Fibroblast of lung (primary cell): ENCODE results near the gene CDKAL1. TPM values are rescaled to one million over a fixed set of nuclear protein-coding genes. Genes with fewer than 3 reads are reported as not detected.

Experiments used
- DNase-seq, 2 donors: peaks; one replicate each; pipeline versions ENCODE4 v3.0.0 to v3.0.0-alpha.2; 2010; ENCODE audit warnings: low read depth in 2 of 2
- H2AFZ ChIP-seq: 2 replicates; pipeline ENCODE4 v1.5.1; 2012; ENCODE audit warnings: low read length, control low read depth, inconsistent platforms
- H3K27ac ChIP-seq: 2 replicates; pipeline ENCODE4 v1.5.1; 2011; ENCODE audit warnings: low read length, control low read depth; ENCODE audit not compliant: insufficient read depth
- H3K27me3 ChIP-seq: 2 replicates; pipeline ENCODE4 v1.5.1; 2011; ENCODE audit warnings: mild to moderate bottlenecking, low read length; ENCODE audit not compliant: control insufficient read depth, insufficient read depth
- H3K36me3 ChIP-seq: 2 replicates; pipeline ENCODE4 v1.5.1; 2011; ENCODE audit warnings: low read length; ENCODE audit not compliant: control insufficient read depth, insufficient read depth
- H3K4me1 ChIP-seq: 2 replicates; pipeline ENCODE4 v1.5.1; 2011; ENCODE audit warnings: low read length; ENCODE audit not compliant: control insufficient read depth, insufficient read depth; ENCODE audit errors: extremely low read depth
- H3K4me2 ChIP-seq: 2 replicates; pipeline ENCODE4 v1.5.1; 2011; ENCODE audit warnings: low read length, control low read depth; ENCODE audit not compliant: insufficient read depth; ENCODE audit errors: extremely low read depth
- H3K4me3 ChIP-seq, 4 experiments: fragments of 200-600 bp in 1 of 4; sonication (generic) in 1 of 4; replicated peaks in 1 of 4; 2 replicates each; pipeline ENCODE4 v1.5.1; 2011 to 2016; ENCODE audit warnings: low read length in 4 of 4, low read depth in 3 of 4, mild to moderate bottlenecking in 3 of 4, control low read depth in 2 of 4, inconsistent platforms in 1 of 4, mixed read lengths in 1 of 4; ENCODE audit not compliant: insufficient read depth in 1 of 4; ENCODE audit errors: control extremely low read depth in 1 of 4
- H3K79me2 ChIP-seq: 2 replicates; pipeline ENCODE4 v1.5.1; 2012; ENCODE audit warnings: mild to moderate bottlenecking, low read length, inconsistent platforms; ENCODE audit not compliant: control insufficient read depth, insufficient read depth
- H3K9ac ChIP-seq: 2 replicates; pipeline ENCODE4 v1.5.1; 2011; ENCODE audit warnings: mild to moderate bottlenecking, low read length, control low read depth; ENCODE audit not compliant: insufficient read depth
- H3K9me3 ChIP-seq: 2 replicates; pipeline ENCODE4 v1.5.1; 2012; ENCODE audit warnings: low read depth, low read length; ENCODE audit not compliant: control insufficient read depth, insufficient read depth
- H4K20me1 ChIP-seq: 2 replicates; pipeline ENCODE4 v1.5.1; 2011; ENCODE audit warnings: low read length; ENCODE audit not compliant: control insufficient read depth, insufficient read depth; ENCODE audit errors: extremely low read depth
- CTCF ChIP-seq, 2 donors: IDR thresholded peaks in 1 of 2; conservative IDR thresholded peaks in 1 of 2; 1 replicate in 1 of 2; 2 replicates in 1 of 2; pipeline ENCODE4 v1.5.1; 2011 to 2012; ENCODE audit warnings: low read length in 2 of 2, control low read depth in 1 of 2, inconsistent platforms in 1 of 2, low read depth in 1 of 2, mild to moderate bottlenecking in 1 of 2
- EZH2 ChIP-seq: IDR thresholded peaks from 2 replicates; pipeline ENCODE4 v1.5.1; 2012; ENCODE audit warnings: low read length, control low read depth, mild to moderate bottlenecking; ENCODE audit errors: missing control alignments
- polyA plus RNA-seq, 2 donors: library from polyadenylated mRNA; depleted of rRNA in 1 of 2; stranded (reverse) in 1 of 2; unstranded in 1 of 2; fragments of >200 nt; gene quantifications; 2 replicates each; pipeline ENCODE4 v1.2.1, GENCODE V29; 2011 to 2012; ENCODE audit warnings: missing spikeins in 1 of 2
- total RNA-seq: library from RNA; depleted of rRNA; stranded (reverse); fragments of >200 nt; gene quantifications from 2 replicates; pipeline ENCODE4 v1.2.1, GENCODE V29; 2014

Gene CDKAL1
- total and polyA plus RNA-seq, 2 donors (not counting 1 experiment from before 2014, with no cell fraction given), result 7.4 to 15.0 TPM

GRCh38 chr6:21005816-21006570 is 471.7 kb downstream of the CDKAL1 start:
- H3K4me3 ChIP-seq, result no peak overlapping the region
- no peaks in the 10 kb centered on the region for H4K20me1 ChIP-seq
- no peaks in the 10 kb centered on the region for H3K79me2 ChIP-seq
- H3K27ac ChIP-seq, result no peak overlapping the region
- H2AFZ ChIP-seq, result no peak overlapping the region
- H3K27me3 ChIP-seq, result no peaks in the 10 kb centered on the region
- peaks cover 8% of the 10 kb centered on the region for H3K4me1 ChIP-seq
- peak overlapping the region; percentile 54 for H3K4me2 ChIP-seq
- DNase-seq, result peak; percentile 90 to 93
- no peaks in the 10 kb centered on the region for H3K36me3 ChIP-seq
- TF ChIP-seq EZH2 (no peak), CTCF (conservative IDR thresholded peaks at IDR 0.05 in 1 of 2, IDR thresholded peaks at IDR 0.05 in 1 of 2; ENCODE audit: low read depth in 1 of 2, low read length in 2 of 2) (no peak)
- H3K9ac ChIP-seq, result no peak overlapping the region
- no peaks in the 10 kb centered on the region for H3K9me3 ChIP-seq

GRCh38 chr6:21019614-21020013 is 485.4 kb downstream of the CDKAL1 start:
- DNase-seq, result peak in 1 of 2 donors; percentile 57
- TF ChIP-seq EZH2 (no peak), CTCF (conservative IDR thresholded peaks at IDR 0.05 in 1 of 2, IDR thresholded peaks at IDR 0.05 in 1 of 2; ENCODE audit: low read depth in 1 of 2, low read length in 2 of 2) (peak in 1 of 2 donors; percentile 53)
- Histone ChIP-seq H3K27me3 (no peaks in the 10 kb centered on the region), H3K9me3 (no peaks in the 10 kb centered on the region), H4K20me1 (no peaks in the 10 kb centered on the region), H2AFZ (no peak overlapping the region), H3K27ac (no peak overlapping the region), H3K79me2 (no peaks in the 10 kb centered on the region), H3K9ac (no peak overlapping the region), H3K4me1 (no peaks in the 10 kb centered on the region), H3K4me3 (no peak overlapping the region), H3K36me3 (no peaks in the 10 kb centered on the region), H3K4me2 (no peak overlapping the region)

- Histone ChIP-seq H2AFZ (no peak overlapping the region), H3K9me3 (no peaks in the 10 kb centered on the region), H3K27ac (no peak overlapping the region), H3K4me3 (no peak overlapping the region), H3K9ac (no peak overlapping the region), H3K4me1 (peaks cover 2% of the 10 kb centered on the region), H4K20me1 (no peaks in the 10 kb centered on the region), H3K27me3 (no peaks in the 10 kb centered on the region), H3K79me2 (no peaks in the 10 kb centered on the region), H3K4me2 (no peak overlapping the region), H3K36me3 (no peaks in the 10 kb centered on the region)
- peak; percentile 78 to 98 for DNase-seq
- TF ChIP-seq EZH2, result no peak
- no peak for TF ChIP-seq CTCF (conservative IDR thresholded peaks at IDR 0.05 in 1 of 2, IDR thresholded peaks at IDR 0.05 in 1 of 2; ENCODE audit: low read depth in 1 of 2, low read length in 2 of 2)
These were observed 488.3 kb downstream of the CDKAL1 start for GRCh38 chr6:21022343-21023107.
